A549 treated with RU486 at 1 μM for 4 hours (cell line): ENCODE results near the gene APPBP2. TPM values are rescaled to one million over a fixed set of nuclear protein-coding genes. Genes with fewer than 3 reads are reported as not detected.

Experiments used
- total RNA-seq: library from RNA; stranded (reverse); fragments of 200-300 nt; extraction: Qiagen RNA extraction; gene quantifications from 5 replicates; pipeline ENCODE4 v1.2.3, GENCODE V29; 2022; ENCODE audit warnings: low read depth

APPBP2 gene
- total RNA-seq, result 10.7 to 19.9 TPM (median 18.8 TPM) in 5 replicates

GRCh38 chr17:60525685-60526514 lies at the start of gene APPBP2:
TSS of gene APPBP2 (minus strand) at chr17:60526242. CDS start at chr17:60525931, 311 bp downstream.

GRCh38 chr17:60422162-60422665 lies 103.8 kb downstream of the APPBP2 start, which contains the start of gene CHCT1:
TSS of gene CHCT1 (plus strand) at chr17:60422489. CDS start at chr17:60422593, 104 bp downstream.

Other genes with a start within 250 kb of the APPBP2 start
- 31.7 to 35.2 TPM (median 32.2 TPM) in 5 replicates for gene USP32, start 134.1 kb downstream of the APPBP2 start, total RNA-seq
- 0.32 to 0.62 TPM (median 0.49 TPM) in 3 of 5 replicates, not detected in the others for gene CHCT1, start 103.8 kb downstream of the APPBP2 start, total RNA-seq
- gene PPM1D, start 74.0 kb upstream of the APPBP2 start, total RNA-seq, result 17.8 to 23.7 TPM (median 19.2 TPM) in 5 replicates
- gene BCAS3, start 151.6 kb upstream of the APPBP2 start, total RNA-seq, result 7.1 to 8.6 TPM (median 7.2 TPM) in 5 replicates